Spinal cord (tissue), 10 donors: ENCODE measurements around the gene SEPTIN2. TPM values are rescaled to one million over a fixed set of nuclear protein-coding genes. Genes with fewer than 3 reads are reported as not detected.

Experiments used
- DNase-seq, 6 donors: peaks; one replicate each; pipeline versions ENCODE4 v3.0.0 to v3.0.0-alpha.2; 2013 to 2015; ENCODE audit warnings: low spot score in 6 of 6, low read depth in 4 of 6
- H3K27ac ChIP-seq: one replicate; pipeline ENCODE4 v1.5.1; 2013; ENCODE audit warnings: low read depth, low read length, control low read depth
- H3K27me3 ChIP-seq: one replicate; pipeline ENCODE4 v1.6.1; 2013; ENCODE audit warnings: low read length; ENCODE audit not compliant: control insufficient read depth, insufficient read depth
- H3K36me3 ChIP-seq: one replicate; pipeline ENCODE4 v1.6.1; 2013; ENCODE audit warnings: low read length; ENCODE audit not compliant: control insufficient read depth, insufficient read depth
- H3K4me1 ChIP-seq: one replicate; pipeline ENCODE4 v1.6.1; 2013; ENCODE audit warnings: low read length; ENCODE audit not compliant: control insufficient read depth, insufficient read depth
- H3K4me3 ChIP-seq: one replicate; pipeline ENCODE4 v1.5.1; 2013; ENCODE audit warnings: low read depth, low read length, control low read depth
- H3K9me3 ChIP-seq: one replicate; pipeline ENCODE4 v1.6.1; 2013; ENCODE audit warnings: low read length; ENCODE audit not compliant: control insufficient read depth, insufficient read depth
- WGBS: methylation state at CpG from one replicate; pipeline ENCODE4 v1.1.5; 2013; ENCODE audit warnings: missing lambda C conversion rate; ENCODE audit not compliant: insufficient coverage; 5-methylcytosine and 5-hydroxymethylcytosine counted together
- polyA plus RNA-seq, 2 donors: library from polyadenylated mRNA; unstranded; fragments of 120-200 nt; gene quantifications; one replicate each; pipeline ENCODE4 v1.2.1, GENCODE V29; 2013; ENCODE audit not compliant: insufficient read length in 2 of 2
- total RNA-seq, 2 donors: library from RNA; depleted of rRNA in 1 of 2; stranded (reverse); fragments of 120-200 nt in 1 of 2; fragments of >200 nt in 1 of 2; gene quantifications; one replicate each; pipeline versions ENCODE4 v1.2.3 to v1.2.4, GENCODE V29; 2013 to 2014
- donor health status: healthy.

SEPTIN2 gene
- total and polyA plus RNA-seq, 4 donors = 460 to 582 (median 507) TPM

DNA sequence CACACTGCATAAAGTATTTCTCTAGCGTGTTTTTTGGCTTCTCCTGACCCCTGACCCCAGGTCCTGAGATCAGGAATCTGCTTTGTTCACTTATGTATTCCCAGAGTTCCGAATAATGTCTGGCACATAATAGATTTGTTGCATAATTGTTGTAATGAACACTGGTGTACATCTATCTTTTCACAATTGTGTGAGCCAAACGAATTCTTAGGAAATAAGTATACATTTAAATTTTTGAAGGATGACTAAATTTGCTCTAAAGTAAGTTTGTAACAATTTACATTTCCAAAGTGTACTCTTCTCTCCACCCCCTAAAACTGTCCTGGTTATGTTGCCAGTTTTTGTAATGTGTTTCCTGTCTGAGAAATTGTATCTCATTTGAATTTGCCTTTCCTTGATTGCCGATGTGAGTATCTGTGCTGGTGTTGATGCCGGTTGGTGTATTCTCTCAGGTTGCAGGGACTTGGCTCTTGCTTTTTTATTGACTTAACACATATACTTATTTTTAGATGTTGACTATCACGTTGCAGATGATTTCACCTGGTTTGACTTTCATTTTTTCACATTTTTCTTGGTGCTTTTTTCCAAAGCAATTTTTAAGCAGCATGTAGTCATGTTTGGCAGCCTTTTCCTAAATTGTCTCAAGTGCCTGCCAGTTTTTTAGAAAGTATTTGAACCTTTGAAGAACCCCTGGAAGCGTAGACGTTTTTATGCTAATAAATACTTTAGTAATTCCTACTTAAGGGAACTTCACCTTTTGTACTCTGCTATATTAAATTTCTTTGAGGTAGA is 24.3 kb downstream of the SEPTIN2 start:
- Histone ChIP-seq H3K9me3 (no peaks in the 10 kb centered on the region), H3K36me3 (peaks cover 44% of the 10 kb centered on the region), H3K27ac (no peak overlapping the region), H3K4me3 (no peak overlapping the region), H3K4me1 (no peaks in the 10 kb centered on the region), H3K27me3 (no peaks in the 10 kb centered on the region)
- WGBS = 63% methylated on average over 1 of the region's 8 CpGs
- no peak for DNase-seq

DNA sequence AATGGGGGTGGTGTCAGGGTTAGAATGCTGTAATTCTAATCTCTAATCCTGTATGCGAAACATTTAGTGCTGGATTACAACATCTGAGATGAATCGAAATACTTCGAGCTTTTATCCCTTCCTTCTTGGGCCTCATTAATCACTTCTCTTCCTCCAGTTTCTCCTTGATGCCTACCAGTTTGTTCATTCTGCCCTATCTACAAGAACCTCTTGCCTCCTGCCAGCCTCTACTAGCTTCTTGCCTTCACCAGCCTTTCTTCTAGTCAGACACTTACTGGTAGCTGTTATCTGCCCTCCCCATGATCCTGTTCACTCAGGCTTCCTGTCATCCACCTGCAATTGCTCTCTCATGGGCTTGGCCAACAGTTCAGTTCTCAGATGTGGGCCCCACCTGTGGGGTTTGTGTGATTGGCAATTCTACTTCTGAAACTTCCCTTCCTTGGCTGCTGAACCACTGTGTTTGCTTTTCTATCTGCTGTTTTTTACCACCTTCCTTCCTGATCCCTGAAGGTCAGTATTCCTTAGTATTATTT is 25.0 kb downstream of the SEPTIN2 start:
- Histone ChIP-seq H3K4me1 (no peaks in the 10 kb centered on the region), H3K27me3 (no peaks in the 10 kb centered on the region), H3K4me3 (no peak overlapping the region), H3K27ac (no peak overlapping the region), H3K36me3 (peaks cover 44% of the 10 kb centered on the region), H3K9me3 (no peaks in the 10 kb centered on the region)
- 96% methylated on average over 3 of the region's 3 CpGs for WGBS
- no peak for DNase-seq

DNA sequence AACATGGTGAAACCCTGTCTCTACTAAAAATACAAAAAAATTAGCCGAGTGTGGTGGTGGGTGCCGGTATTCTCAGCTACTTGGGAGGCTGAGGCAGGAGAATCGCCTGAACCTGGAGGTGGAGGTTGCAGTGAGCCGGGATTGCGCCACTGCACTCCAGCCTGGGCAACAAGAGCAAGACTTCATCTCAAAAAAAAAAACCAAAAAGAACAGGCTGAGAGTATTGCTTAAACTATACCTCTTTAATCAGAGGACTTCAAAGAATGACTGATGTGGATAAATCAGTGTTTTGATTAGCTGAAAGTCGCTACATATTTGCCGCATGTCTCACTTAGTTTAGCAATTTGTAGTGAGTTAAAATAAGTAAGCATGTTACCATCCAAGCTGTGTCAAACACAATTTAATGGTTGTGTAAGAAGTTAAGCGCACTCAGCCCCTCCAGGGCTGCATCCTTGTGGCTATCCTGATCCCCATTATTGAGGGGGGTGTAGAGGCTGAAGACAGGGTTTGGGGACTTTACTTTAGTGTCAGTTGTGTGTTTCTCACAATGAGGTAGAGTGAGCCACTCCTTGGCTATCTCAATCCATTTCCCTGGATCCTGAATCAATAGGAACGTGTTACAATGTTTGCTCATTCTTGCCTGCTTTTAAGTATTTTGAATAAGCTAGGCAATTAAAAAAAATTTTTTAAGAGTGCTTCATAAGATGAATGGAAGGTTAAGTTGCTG is 29.4 kb downstream of the SEPTIN2 start:
- Histone ChIP-seq H3K27ac (no peak overlapping the region), H3K9me3 (no peaks in the 10 kb centered on the region), H3K36me3 (peaks cover 57% of the 10 kb centered on the region), H3K4me1 (no peaks in the 10 kb centered on the region), H3K4me3 (no peak overlapping the region), H3K27me3 (no peaks in the 10 kb centered on the region)
- 100% methylated on average over 2 of the region's 9 CpGs for WGBS
- DNase-seq = no peak

DNA sequence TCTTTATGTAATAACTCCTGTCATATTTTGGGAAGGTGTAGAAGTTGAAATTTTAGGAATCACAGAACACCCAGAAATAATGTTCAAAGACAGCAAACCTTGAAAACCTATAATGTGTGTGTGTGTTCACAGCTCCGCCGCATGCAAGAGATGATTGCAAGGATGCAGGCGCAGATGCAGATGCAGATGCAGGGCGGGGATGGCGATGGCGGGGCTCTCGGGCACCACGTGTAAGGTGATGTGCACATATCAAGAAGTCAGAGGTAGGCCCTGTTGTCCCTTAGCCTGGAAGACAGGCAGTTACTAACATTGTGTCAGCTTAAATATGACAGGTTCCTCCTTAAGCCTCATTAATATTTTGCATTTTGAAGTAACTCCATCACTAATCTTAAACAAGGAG is 34.2 kb downstream of the SEPTIN2 start:
- H3K27me3 ChIP-seq = no peaks in the 10 kb centered on the region
- H3K9me3 ChIP-seq = no peaks in the 10 kb centered on the region
- no peak for DNase-seq
- H3K4me3 ChIP-seq = no peak overlapping the region
- H3K4me1 ChIP-seq = no peaks in the 10 kb centered on the region
- WGBS = 100% methylated on average over 4 of the region's 8 CpGs
- no peak overlapping the region for H3K27ac ChIP-seq
- H3K36me3 ChIP-seq = peaks cover 44% of the 10 kb centered on the region

DNA sequence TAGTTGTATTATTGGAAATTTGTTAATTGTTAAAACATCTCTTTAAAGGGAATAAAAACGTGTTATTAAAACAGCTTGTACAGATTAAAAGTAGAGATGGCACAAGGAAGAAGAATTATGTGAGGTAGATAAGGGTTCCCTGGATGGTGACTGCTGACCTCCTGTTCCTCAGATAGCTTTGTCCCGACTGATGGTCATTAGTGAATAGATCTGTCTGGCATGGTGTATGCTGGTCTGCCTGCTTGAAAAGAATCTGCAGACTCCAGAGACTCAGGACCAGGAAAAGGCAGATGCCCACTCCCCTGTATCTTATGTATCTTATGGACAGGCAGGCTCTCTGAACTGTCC is 34.8 kb downstream of the SEPTIN2 start:
- Histone ChIP-seq H3K36me3 (peaks cover 44% of the 10 kb centered on the region), H3K4me1 (peaks cover 4% of the 10 kb centered on the region), H3K9me3 (no peaks in the 10 kb centered on the region), H3K27me3 (no peaks in the 10 kb centered on the region), H3K27ac (no peak overlapping the region), H3K4me3 (no peak overlapping the region)
- WGBS = 100% methylated on average over 1 of the region's 2 CpGs
- no peak for DNase-seq

DNA sequence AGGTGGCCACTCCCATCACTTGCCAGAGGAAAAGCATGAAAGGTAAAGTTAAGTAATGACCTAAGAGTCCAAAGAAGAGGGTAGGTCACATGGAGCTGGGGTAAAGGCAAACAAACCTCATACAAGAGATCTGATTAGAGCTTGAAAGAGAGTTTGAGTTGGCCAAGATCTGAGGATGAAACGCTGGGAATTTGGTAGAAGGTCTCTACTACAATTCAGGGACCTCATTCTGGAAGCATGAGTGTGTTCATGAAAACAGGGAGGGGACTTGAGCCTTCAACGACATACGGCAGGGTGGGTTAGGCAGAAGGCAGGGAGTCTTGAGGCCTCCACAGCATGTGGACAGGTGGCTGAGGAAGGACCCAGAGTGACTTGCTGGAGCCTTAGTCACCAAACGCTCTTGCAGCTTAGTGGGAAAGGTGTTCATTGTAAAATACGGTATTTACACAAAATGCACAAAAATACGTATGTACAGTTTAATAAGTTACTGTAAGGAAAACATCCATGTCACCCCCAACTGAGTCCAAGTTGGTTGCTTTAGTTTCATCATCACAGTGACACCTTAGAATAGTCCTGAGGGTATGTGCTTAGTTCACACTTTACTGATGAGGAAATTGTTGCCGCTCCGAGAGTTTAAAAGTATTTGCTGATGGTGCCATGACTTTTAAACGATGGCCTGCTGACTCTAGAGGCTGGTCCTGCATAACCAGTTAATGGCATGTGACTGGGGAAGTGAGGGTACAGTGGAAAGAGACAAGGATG is 35.3 kb downstream of the SEPTIN2 start:
- no peak overlapping the region for H3K27ac ChIP-seq
- WGBS = 77% methylated on average over 6 of the region's 9 CpGs
- peaks cover 42% of the 10 kb centered on the region for H3K36me3 ChIP-seq
- no peak for DNase-seq
- H3K4me3 ChIP-seq = no peak overlapping the region
- H3K4me1 ChIP-seq = peaks cover 4% of the 10 kb centered on the region
- H3K9me3 ChIP-seq = no peaks in the 10 kb centered on the region
- no peaks in the 10 kb centered on the region for H3K27me3 ChIP-seq

DNA sequence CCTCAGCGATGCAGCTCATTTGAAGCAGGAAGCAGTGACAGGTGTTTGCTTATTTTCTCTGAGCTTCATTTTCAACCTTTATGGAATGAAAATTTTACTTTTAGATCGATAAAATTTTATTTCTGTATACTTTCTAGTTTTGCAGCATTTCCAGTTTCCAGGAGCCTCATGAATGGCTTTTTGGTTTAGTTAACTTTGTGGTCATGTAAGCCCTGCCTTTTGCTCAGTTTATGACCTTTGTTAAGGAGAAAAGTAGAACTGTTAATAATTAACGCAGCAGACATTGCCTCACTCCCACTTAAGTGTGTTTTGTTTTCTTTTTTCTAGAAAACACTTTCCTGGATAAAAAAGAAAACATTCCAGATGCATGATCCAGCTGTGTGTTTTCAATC is 35.9 kb downstream of the SEPTIN2 start:
- no peak for DNase-seq
- 70% methylated on average over 1 of the region's 3 CpGs for WGBS

DNA sequence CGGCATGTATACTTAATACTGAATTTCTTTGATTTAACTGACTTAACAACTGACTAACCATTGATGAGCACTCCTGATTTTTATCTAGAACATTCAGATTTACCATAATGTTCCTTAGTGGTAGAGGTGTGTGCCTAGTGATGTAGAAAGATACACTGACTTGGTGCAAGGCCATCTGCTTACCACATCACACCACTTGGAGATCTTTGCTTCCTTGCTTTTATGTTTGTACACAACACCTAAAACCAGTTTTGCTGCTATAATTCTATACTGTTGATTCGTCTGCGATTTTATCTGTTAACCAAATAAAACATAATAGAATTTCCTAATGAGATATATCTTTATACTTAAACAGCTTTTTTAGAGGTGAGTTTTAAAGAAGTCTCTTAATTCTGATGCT is 36.5 kb downstream of the SEPTIN2 start:
- no peak overlapping the region for H3K4me3 ChIP-seq
- H3K4me1 ChIP-seq = peaks cover 4% of the 10 kb centered on the region
- no peak for DNase-seq
- no peaks in the 10 kb centered on the region for H3K9me3 ChIP-seq
- no peak overlapping the region for H3K27ac ChIP-seq
- no peaks in the 10 kb centered on the region for H3K27me3 ChIP-seq
- H3K36me3 ChIP-seq = peaks cover 32% of the 10 kb centered on the region
- WGBS = no CpG with 5 or more reads among the region's 3 CpGs

More for the DNA sequence above, 35.9 kb downstream of the SEPTIN2 start:
- Histone ChIP-seq H3K4me1 (peaks cover 4% of the 10 kb centered on the region), H3K9me3 (no peaks in the 10 kb centered on the region), H3K27ac (no peak overlapping the region), H3K27me3 (no peaks in the 10 kb centered on the region), H3K36me3 (peaks cover 36% of the 10 kb centered on the region), H3K4me3 (no peak overlapping the region)
